ENCODE data around the gene PTPN22.

The PTPN22 gene

GRCh38 chr1:113887402-113888175 lies 16.1 kb upstream of the PTPN22 start, which contains the start of gene BCL2L15:
TSS of gene BCL2L15 (minus strand) at chr1:113887581. CDS start at chr1:113887375, 206 bp downstream.
- DNase-seq (ENCODE audit: low read depth, low spot score), result no peak

- DNase-seq (ENCODE audit: low read depth, low spot score), result no peak
These were observed 15.2 kb upstream of the PTPN22 start for GRCh38 chr1:113886417-113887401.

GRCh38 chr1:113881661-113882060 lies 10.1 kb upstream of the PTPN22 start:
- DNase-seq (ENCODE audit: low read depth, low spot score), result peak; percentile 4

- no peak for DNase-seq (ENCODE audit: low read depth, low spot score)
These were observed 8.2 kb upstream of the PTPN22 start for GRCh38 chr1:113879739-113880038.

GRCh38 chr1:113876176-113876575 lies 4.7 kb upstream of the PTPN22 start:
- DNase-seq (ENCODE audit: low read depth, low spot score), result no peak

- DNase-seq (ENCODE audit: low read depth, low spot score), result no peak
These were observed 4.2 kb upstream of the PTPN22 start for GRCh38 chr1:113875714-113876113.

GRCh38 chr1:113874012-113874879 lies 2.7 kb upstream of the PTPN22 start:
- no peak for DNase-seq (ENCODE audit: low read depth, low spot score)

GRCh38 chr1:113872219-113872935 lies 865 bp upstream of the PTPN22 start:
- no peak for DNase-seq (ENCODE audit: low read depth, low spot score)

- no peak for DNase-seq (ENCODE audit: low read depth, low spot score)
These were observed 734 bp downstream of the PTPN22 start for GRCh38 chr1:113870778-113871177.

GRCh38 chr1:113868387-113869083 lies 3.0 kb downstream of the PTPN22 start:
- DNase-seq (ENCODE audit: low read depth, low spot score), result no peak

- DNase-seq (ENCODE audit: low read depth, low spot score), result no peak
These were observed 9.9 kb downstream of the PTPN22 start for GRCh38 chr1:113861641-113862040.

GRCh38 chr1:113860891-113861290 lies 10.6 kb downstream of the PTPN22 start:
- DNase-seq (ENCODE audit: low read depth, low spot score), result no peak

- no peak for DNase-seq (ENCODE audit: low read depth, low spot score)
These were observed 11.9 kb downstream of the PTPN22 start for GRCh38 chr1:113859478-113860175.

GRCh38 chr1:113858982-113859381 lies 12.5 kb downstream of the PTPN22 start:
- no peak for DNase-seq (ENCODE audit: low read depth, low spot score)

- DNase-seq (ENCODE audit: low read depth, low spot score), result no peak
These were observed 13.1 kb downstream of the PTPN22 start for GRCh38 chr1:113858418-113858817.

GRCh38 chr1:113857776-113858175 lies 13.7 kb downstream of the PTPN22 start:
- DNase-seq (ENCODE audit: low read depth, low spot score), result no peak

- no peak for DNase-seq (ENCODE audit: low read depth, low spot score)
These were observed 15.1 kb downstream of the PTPN22 start for GRCh38 chr1:113856401-113856790.

- DNase-seq (ENCODE audit: low read depth, low spot score), result no peak
These were observed 15.7 kb downstream of the PTPN22 start for GRCh38 chr1:113855630-113856400.

- DNase-seq (ENCODE audit: low read depth, low spot score), result no peak
These were observed 17.3 kb downstream of the PTPN22 start for GRCh38 chr1:113854234-113854633.

Measured in ELF-1 (cell line).